ENCODE data around the gene SULT1A2. TPM values are rescaled to one million over a fixed set of nuclear protein-coding genes. Genes with fewer than 3 reads are reported as not detected.
A peak's percentile ranks its signal among the peaks of the same experiment; 100 is the strongest.

The SULT1A2 gene
- total and polyA plus RNA-seq, 2 of the 13 experiments (the other 11 are each of a cell fraction or from before 2014, with no cell fraction given): 33.0 to 34.2 TPM

- no peak for TF ChIP-seq KIAA2018 (CRISPR knock-in tag; IDR thresholded peaks at IDR 0.05; ENCODE audit: borderline replicate concordance)
- TF ChIP-seq TARDBP (CRISPR knock-in tag; IDR thresholded peaks at IDR 0.05): no peak
- TF ChIP-seq SRF (IDR thresholded peaks at IDR 0.05; ENCODE audit: low read depth, low read length): no peak
- TF ChIP-seq ZNF577 (CRISPR knock-in tag; IDR thresholded peaks at IDR 0.05; ENCODE audit: borderline replicate concordance, low read depth): no peak
- TF ChIP-seq CC2D1A (CRISPR knock-in tag; IDR thresholded peaks at IDR 0.05): no peak
- TF ChIP-seq GFI1 (CRISPR knock-in tag; IDR thresholded peaks at IDR 0.05; ENCODE audit: borderline replicate concordance): no peak
- peak; percentile 76 for TF ChIP-seq AGO1 (IDR thresholded peaks at IDR 0.05; ENCODE audit: low read depth, low read length, poor library complexity, severe bottlenecking)
- TF ChIP-seq ZNF709 (CRISPR knock-in tag; IDR thresholded peaks at IDR 0.05): 0 out of 2 replicates have a peak, but pooled peaks have one; percentile 43
- peak; percentile 45; the same call in 1 of the 2 replicates for TF ChIP-seq AKAP8 (CRISPR knock-in tag; IDR thresholded peaks at IDR 0.05)
- TF ChIP-seq ATF5 (CRISPR knock-in tag; IDR thresholded peaks at IDR 0.05; ENCODE audit: low read depth): no peak
- no peak for TF ChIP-seq GLMP (CRISPR knock-in tag; IDR thresholded peaks at IDR 0.05; ENCODE audit: borderline replicate concordance)
- peak; percentile 42 for TF ChIP-seq ZNF687 (CRISPR knock-in tag; IDR thresholded peaks at IDR 0.05)
Observed at GRCh38 chr16:28603381-28604185, 6.7 kb upstream of the SULT1A2 start (continued).
